HG03457 (cell line): ENCODE measurements around the gene PARP3.

Experiments
- ATAC-seq: cut with Tn5 transposase; IDR thresholded peaks from one replicate; pipeline ENCODE4 v1.9.1; 2021; ENCODE audit warnings: moderate number of reproducible peaks; ENCODE audit not compliant: unreplicated experiment

The PARP3 gene

GRCh38 chr3:51933471-51934138, 8.6 kb upstream of the PARP3 start:
- no peak for ATAC-seq

GRCh38 chr3:51934139-51934850, 7.9 kb upstream of the PARP3 start:
- ATAC-seq, result no peak

- ATAC-seq, result no peak
Measured at GRCh38 chr3:51934991-51935885, 6.9 kb upstream of the PARP3 start.

- no peak for ATAC-seq
Measured at GRCh38 chr3:51935886-51936755, 6.0 kb upstream of the PARP3 start.

GRCh38 chr3:51937014-51937413, 5.1 kb upstream of the PARP3 start:
- ATAC-seq, result no peak

- no peak for ATAC-seq
Measured at GRCh38 chr3:51937611-51938450, 4.3 kb upstream of the PARP3 start.

- ATAC-seq, result no peak
Measured at GRCh38 chr3:51938780-51939425, 3.3 kb upstream of the PARP3 start.

GRCh38 chr3:51940648-51941462, 1.3 kb upstream of the PARP3 start:
- no peak for ATAC-seq

GRCh38 chr3:51941463-51941797, 733 bp upstream of the PARP3 start:
- ATAC-seq, result no peak

GRCh38 chr3:51942603-51943450, 664 bp downstream of the PARP3 start:
- ATAC-seq, result no peak

- no peak for ATAC-seq
Measured at GRCh38 chr3:51943451-51944391, 1.6 kb downstream of the PARP3 start.

GRCh38 chr3:51944451-51945021, 2.4 kb downstream of the PARP3 start:
- ATAC-seq, result no peak

- no peak for ATAC-seq
Measured at GRCh38 chr3:51945031-51945840, 3.1 kb downstream of the PARP3 start.

- ATAC-seq, result no peak
Measured at GRCh38 chr3:51945926-51946705, 4.0 kb downstream of the PARP3 start.

GRCh38 chr3:51946796-51947195, 4.6 kb downstream of the PARP3 start:
- ATAC-seq, result no peak
